HUES6 (cell line): Measurements from ENCODE around the gene SMIM13.

Source experiments
- H3K27ac ChIP-seq: 2 replicates; pipeline ENCODE4 v1.7.0; 2013; ENCODE audit warnings: low read depth, mild to moderate bottlenecking, low read length, inconsistent platforms
- H3K27me3 ChIP-seq: 2 replicates; pipeline ENCODE4 v1.6.1; 2013; ENCODE audit warnings: low read length; ENCODE audit not compliant: control insufficient read depth, insufficient read depth
- H3K36me3 ChIP-seq: 2 replicates; pipeline ENCODE4 v1.6.1; 2013; ENCODE audit warnings: low read length; ENCODE audit not compliant: control insufficient read depth, insufficient read depth
- H3K4me1 ChIP-seq: 2 replicates; pipeline ENCODE4 v1.6.1; 2013; ENCODE audit warnings: low read length; ENCODE audit not compliant: control insufficient read depth, insufficient read depth
- H3K4me3 ChIP-seq: 2 replicates; pipeline ENCODE4 v1.5.1; 2013; ENCODE audit warnings: low read depth, low read length
- H3K9ac ChIP-seq: one replicate; pipeline ENCODE4 v1.6.1; 2013; ENCODE audit warnings: mild to moderate bottlenecking, low read length
- H3K9me3 ChIP-seq: 2 replicates; pipeline ENCODE4 v1.6.1; 2013; ENCODE audit warnings: low read depth, low read length; ENCODE audit not compliant: control insufficient read depth, insufficient read depth

SMIM13 gene

DNA sequence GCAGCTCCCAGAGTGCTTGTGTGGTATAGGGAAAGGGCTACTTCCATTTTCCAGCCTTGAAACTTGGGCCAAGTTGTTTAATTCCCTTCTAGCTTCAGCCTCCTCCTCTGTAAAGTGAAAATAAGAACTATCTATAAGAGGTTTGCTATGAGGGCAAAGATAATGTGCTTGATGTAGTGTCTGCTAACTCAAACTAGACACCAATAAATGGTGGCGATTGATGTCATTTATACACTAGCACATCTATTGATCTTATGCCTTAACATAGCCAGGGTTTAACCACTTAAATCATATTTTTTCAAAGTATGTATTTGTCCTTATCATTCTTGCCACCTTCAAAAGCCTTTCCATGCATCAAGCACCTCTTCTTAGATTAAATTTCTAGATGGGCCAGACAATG is 83.6 kb downstream of the SMIM13 start:
- peaks cover 4% of the 10 kb centered on the region; the same call in 1 of the 2 replicates for H3K9me3 ChIP-seq
- H3K4me3 ChIP-seq, result no peak overlapping the region
- H3K27me3 ChIP-seq, result no peaks in the 10 kb centered on the region
- H3K4me1 ChIP-seq, result peaks cover 22% of the 10 kb centered on the region
- H3K36me3 ChIP-seq, result no peaks in the 10 kb centered on the region
- no peak overlapping the region for H3K27ac ChIP-seq
- H3K9ac ChIP-seq, result no peak overlapping the region

DNA sequence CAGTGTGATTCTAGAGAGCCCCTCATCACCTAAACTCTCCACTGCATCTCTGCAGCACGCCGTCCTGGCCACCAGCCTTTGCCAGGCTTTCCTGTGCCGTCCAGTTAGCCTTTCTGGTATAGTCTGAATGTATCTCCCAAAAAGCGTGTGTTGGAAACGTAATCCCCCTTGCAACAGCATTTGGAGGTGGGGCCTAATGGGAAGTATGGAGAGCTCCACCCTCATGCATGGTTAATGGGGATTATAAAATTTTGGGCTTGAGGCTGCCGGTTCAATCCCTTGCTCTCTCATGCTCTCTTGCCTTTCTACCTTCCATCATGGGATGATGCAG is 85.4 kb downstream of the SMIM13 start:
- Histone ChIP-seq H3K9me3 (peaks cover 4% of the 10 kb centered on the region; the same call in 1 of the 2 replicates), H3K36me3 (peaks cover 3% of the 10 kb centered on the region; the same call in 1 of the 2 replicates), H3K4me3 (no peak overlapping the region), H3K9ac (no peak overlapping the region), H3K27me3 (no peaks in the 10 kb centered on the region), H3K4me1 (peaks cover 13% of the 10 kb centered on the region), H3K27ac (no peak overlapping the region)

GRCh38 chr6:11179419-11180202 is 86.0 kb downstream of the SMIM13 start:
- Histone ChIP-seq H3K9me3 (peaks cover 4% of the 10 kb centered on the region; the same call in 1 of the 2 replicates), H3K4me1 (peaks cover 13% of the 10 kb centered on the region), H3K4me3 (no peak overlapping the region), H3K27me3 (no peaks in the 10 kb centered on the region), H3K27ac (0 out of 2 replicates have a peak overlapping the region, but pooled peaks have one; percentile 34), H3K36me3 (peaks cover 8% of the 10 kb centered on the region; the same call in 1 of the 2 replicates), H3K9ac (no peak overlapping the region)

GRCh38 chr6:11181478-11182136 is 88.0 kb downstream of the SMIM13 start:
- peaks cover 4% of the 10 kb centered on the region; the same call in 1 of the 2 replicates for H3K9me3 ChIP-seq
- peaks cover 21% of the 10 kb centered on the region for H3K36me3 ChIP-seq
- no peaks in the 10 kb centered on the region for H3K27me3 ChIP-seq
- peaks cover 13% of the 10 kb centered on the region for H3K4me1 ChIP-seq
- H3K9ac ChIP-seq, result no peak overlapping the region
- no peak overlapping the region for H3K27ac ChIP-seq
- H3K4me3 ChIP-seq, result no peak overlapping the region

DNA sequence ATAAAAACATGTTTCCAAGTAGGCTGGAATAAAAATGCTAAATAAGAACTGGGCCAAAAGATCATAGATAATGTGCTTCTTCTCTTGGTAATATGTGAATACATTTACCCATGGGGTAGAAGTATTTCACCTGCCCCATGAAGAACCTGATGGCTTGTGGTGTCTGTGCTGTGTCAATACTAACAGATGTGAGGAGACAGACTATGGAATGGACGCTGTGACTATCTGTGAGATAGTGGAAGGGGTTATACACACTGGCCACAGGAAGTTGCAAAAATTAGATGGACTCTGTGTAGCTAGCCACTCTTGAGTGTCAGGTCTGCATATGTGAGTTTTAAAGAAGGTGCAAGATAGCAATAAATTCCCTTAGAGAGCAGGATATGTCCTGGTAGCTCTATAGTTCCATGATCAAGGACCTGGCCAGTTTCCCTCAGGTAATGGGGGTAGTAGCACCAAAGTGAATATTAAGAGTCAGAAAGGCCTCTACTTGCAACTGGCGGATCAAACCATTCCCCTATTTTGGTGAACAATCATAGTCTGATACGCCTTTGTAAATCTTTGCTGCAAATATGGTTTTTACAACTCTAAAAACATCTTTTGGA is 90.2 kb downstream of the SMIM13 start:
- Histone ChIP-seq H3K36me3 (peaks cover 34% of the 10 kb centered on the region), H3K9ac (no peak overlapping the region), H3K27ac (no peak overlapping the region), H3K27me3 (no peaks in the 10 kb centered on the region), H3K9me3 (peaks cover 4% of the 10 kb centered on the region; the same call in 1 of the 2 replicates), H3K4me3 (no peak overlapping the region), H3K4me1 (peaks cover 12% of the 10 kb centered on the region)

- Histone ChIP-seq H3K4me1 (no peaks in the 10 kb centered on the region), H3K9ac (no peak overlapping the region), H3K27ac (no peak overlapping the region), H3K9me3 (peaks cover 4% of the 10 kb centered on the region; the same call in 1 of the 2 replicates), H3K27me3 (no peaks in the 10 kb centered on the region), H3K4me3 (no peak overlapping the region), H3K36me3 (peaks cover 43% of the 10 kb centered on the region)
Observed at GRCh38 chr6:11185204-11185842, 91.7 kb downstream of the SMIM13 start.

DNA sequence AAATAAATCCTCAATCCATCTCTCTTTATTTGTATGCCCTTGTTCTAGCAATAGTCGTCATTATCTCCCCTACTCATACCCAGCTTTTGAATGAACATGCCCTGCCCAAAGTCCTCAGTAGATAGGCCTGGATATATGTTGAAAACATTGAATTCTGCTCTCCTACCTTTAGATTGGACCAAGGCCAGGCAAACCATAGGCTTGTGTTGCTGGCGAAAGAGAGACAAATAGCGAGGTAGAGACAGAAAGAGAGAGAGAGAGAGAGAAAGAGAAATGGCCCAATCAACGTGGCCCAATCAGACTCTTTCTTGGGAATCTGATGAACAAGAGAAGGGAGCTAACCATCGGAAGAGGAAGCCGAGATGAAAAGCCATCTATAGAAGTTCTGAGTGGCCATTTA is 93.7 kb downstream of the SMIM13 start:
- no peaks in the 10 kb centered on the region; the same call in 1 of the 2 replicates for H3K9me3 ChIP-seq
- H3K4me3 ChIP-seq, result no peak overlapping the region
- H3K9ac ChIP-seq, result no peak overlapping the region
- no peaks in the 10 kb centered on the region for H3K27me3 ChIP-seq
- H3K27ac ChIP-seq, result no peak overlapping the region
- H3K4me1 ChIP-seq, result no peaks in the 10 kb centered on the region
- H3K36me3 ChIP-seq, result peaks cover 48% of the 10 kb centered on the region
